ENCODE measurements around the gene TOR3A. TPM values are rescaled to one million over a fixed set of nuclear protein-coding genes. Genes with fewer than 3 reads are reported as not detected.

Gene TOR3A
- total RNA-seq, 1 experiment from 2014 or later = 27.0 TPM

DNA sequence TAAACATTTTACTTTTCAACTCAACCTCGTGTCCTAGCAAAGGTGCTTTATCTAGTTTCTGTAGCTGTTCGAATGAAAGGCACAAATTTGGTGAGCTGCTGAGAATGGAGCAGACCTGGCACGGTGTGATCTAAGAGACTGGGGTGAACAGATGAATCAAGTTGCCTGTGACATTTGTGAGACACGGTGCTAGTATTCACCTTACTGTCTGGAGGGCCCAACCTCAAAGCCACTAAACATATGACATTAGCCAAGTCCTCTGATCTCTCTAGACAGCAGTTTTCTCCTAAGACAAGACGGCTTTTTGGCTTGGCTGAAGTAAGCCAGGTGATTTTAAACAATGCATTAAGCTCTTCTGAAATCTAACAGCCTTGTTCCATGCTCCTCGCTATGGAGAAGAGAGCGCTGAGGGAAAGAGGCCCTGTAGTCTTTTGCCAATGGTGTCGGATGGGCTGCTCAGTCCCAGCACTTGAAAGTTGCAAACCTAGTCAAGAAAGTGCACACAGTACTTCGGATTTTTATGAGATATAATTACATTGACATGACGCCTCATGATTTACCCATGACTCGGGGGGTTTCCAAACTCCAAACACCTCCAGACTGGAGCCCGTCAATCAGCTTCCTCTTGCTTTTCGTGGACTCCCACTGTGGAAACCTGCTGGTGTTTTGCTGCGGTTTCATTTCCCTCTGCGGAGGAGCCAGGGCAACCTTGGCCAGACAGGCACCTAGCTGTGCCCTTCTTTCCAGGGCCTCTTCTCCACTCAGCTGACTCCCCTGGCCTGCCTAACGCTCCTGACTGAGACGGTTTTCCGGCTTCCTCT, 794 bp upstream of the TOR3A start:
- Histone ChIP-seq H3K9me2 (ENCODE audit: insufficient read depth) (no peaks in the 10 kb centered on the region), H3K27me3 (ENCODE audit: insufficient read depth, low read length) (no peaks in the 10 kb centered on the region), H3K9me3 (ENCODE audit: control insufficient read depth in 1 of 2, insufficient read depth in 1 of 2, low read depth in 1 of 2, low read length in 2 of 2) (no peaks in the 10 kb centered on the region), H3K4me1 (ENCODE audit: control insufficient read depth in 1 of 2, insufficient read depth in 2 of 2, low read length in 2 of 2) (peaks cover 0 to 23% of the 10 kb centered on the region in 2 experiments; a peak in 3 of 4 replicates), H3K79me2 (ENCODE audit: insufficient read depth, low read length) (peaks cover 28% of the 10 kb centered on the region), H3K4me2 (ENCODE audit: low read length) (peak overlapping the region; percentile 91), H2AFZ (ENCODE audit: low read depth, low read length, poor library complexity, severe bottlenecking) (no peak overlapping the region), H3K9ac (ENCODE audit: low read length) (peak overlapping the region; percentile 88), H4K20me1 (ENCODE audit: insufficient read depth) (no peaks in the 10 kb centered on the region), H3K36me3 (ENCODE audit: control insufficient read depth in 1 of 2, insufficient read depth in 2 of 2, low read length in 2 of 2) (peaks cover 0 to 4% of the 10 kb centered on the region in 2 experiments; a peak in 1 of 4 replicates), H3K27ac (ENCODE audit: low read depth, low read length) (peak overlapping the region; percentile 48), H3K4me3 (replicated peaks in 1 of 2; ENCODE audit: low read depth in 1 of 2, low read length in 2 of 2) (peak overlapping the region; percentile 73 to 82)
- TF ChIP-seq, protein P1, sequence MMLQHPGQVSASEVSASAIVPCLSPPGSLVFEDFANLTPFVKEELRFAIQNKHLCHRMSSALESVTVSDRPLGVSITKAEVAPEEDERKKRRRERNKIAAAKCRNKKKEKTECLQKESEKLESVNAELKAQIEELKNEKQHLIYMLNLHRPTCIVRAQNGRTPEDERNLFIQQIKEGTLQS (IDR thresholded peaks at IDR 0.05) = no peak
- intact Hi-C loops (cut with micrococcal nuclease) = no loop called here
- ATAC-seq (no peak), DNase-seq (ENCODE audit: low read depth, low spot score) (no peak)
- CTCF ChIA-PET = interaction anchor here (0.5 to 2.0 kb wide), 3 partner anchors 24 to 734 kb away, joined by 3 to 10 read pairs (median 4); no protein-coding TSS in a partner anchor
- RAD21 ChIA-PET (ENCODE audit: low non-redundant PET in 1 of 2, low total read pairs in 2 of 2, uncharacterized antibody in 2 of 2, unreplicated experiment in 2 of 2) = no interaction called here
- POLR2A ChIA-PET = interaction anchor here (0.5 kb wide), 1 partner anchor 213 kb away, joined by 4 read pairs; the partner anchor contains the start of gene SOAT1
- BruUV-seq (replicated peaks) = TSS peak; percentile 79

DNA sequence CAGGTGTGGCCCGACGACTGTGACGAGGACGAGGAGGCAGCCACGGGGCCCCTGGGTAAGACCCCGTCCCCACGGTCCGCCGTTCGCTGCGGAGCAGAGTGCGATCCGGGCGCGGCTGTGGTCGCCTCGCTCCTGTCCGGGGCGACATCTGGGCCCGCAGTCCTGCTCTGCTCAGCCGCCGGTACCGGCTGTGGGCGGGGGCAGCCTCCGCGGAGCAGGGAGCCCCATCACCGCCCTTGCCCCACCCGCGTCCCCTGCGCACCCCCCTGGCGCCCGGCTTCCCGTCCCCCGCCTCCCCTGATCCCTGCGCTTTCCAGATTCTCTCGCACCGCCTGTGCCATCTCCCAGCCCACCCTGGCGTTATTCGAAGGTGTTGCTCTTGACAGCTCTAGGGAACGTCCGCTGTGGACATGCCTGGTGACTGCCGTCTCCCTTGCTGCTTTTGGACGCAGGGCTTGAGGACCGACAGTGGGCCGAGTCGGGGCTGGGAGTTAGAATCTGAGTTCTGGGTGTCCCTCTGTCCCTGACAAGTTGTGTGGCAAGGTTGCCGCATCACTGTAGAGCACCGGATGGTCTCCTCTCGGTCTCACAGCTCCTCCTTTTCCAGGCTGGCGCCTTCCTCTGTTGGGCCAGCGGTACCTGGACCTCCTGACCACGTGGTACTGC, 596 bp downstream of the TOR3A start:
- Histone ChIP-seq H3K27ac (ENCODE audit: low read depth, low read length) (peak overlapping the region; percentile 74), H3K9me2 (ENCODE audit: insufficient read depth) (no peaks in the 10 kb centered on the region), H2AFZ (ENCODE audit: low read depth, low read length, poor library complexity, severe bottlenecking) (no peak overlapping the region), H4K20me1 (ENCODE audit: insufficient read depth) (no peaks in the 10 kb centered on the region), H3K36me3 (ENCODE audit: control insufficient read depth in 1 of 2, insufficient read depth in 2 of 2, low read length in 2 of 2) (peaks cover 0 to 12% of the 10 kb centered on the region in 2 experiments; a peak in 1 of 4 replicates), H3K79me2 (ENCODE audit: insufficient read depth, low read length) (peaks cover 28% of the 10 kb centered on the region), H3K27me3 (ENCODE audit: insufficient read depth, low read length) (no peaks in the 10 kb centered on the region), H3K9ac (ENCODE audit: low read length) (peak overlapping the region; percentile 88), H3K4me3 (replicated peaks in 1 of 2; ENCODE audit: low read depth in 1 of 2, low read length in 2 of 2) (peak overlapping the region; percentile 73 to 82), H3K4me2 (ENCODE audit: low read length) (peak overlapping the region; percentile 91), H3K4me1 (ENCODE audit: control insufficient read depth in 1 of 2, insufficient read depth in 2 of 2, low read length in 2 of 2) (peaks cover 0 to 23% of the 10 kb centered on the region in 2 experiments; a peak in 3 of 4 replicates), H3K9me3 (ENCODE audit: control insufficient read depth in 1 of 2, insufficient read depth in 1 of 2, low read depth in 1 of 2, low read length in 2 of 2) (no peaks in the 10 kb centered on the region)
- ChIA-PET RAD21 (ENCODE audit: low non-redundant PET in 1 of 2, low total read pairs in 2 of 2, uncharacterized antibody in 2 of 2, unreplicated experiment in 2 of 2) (interaction anchor here in 1 of 2 experiments (0.7 kb wide), 1 partner anchor 155 kb away, joined by 5 read pairs; no protein-coding TSS in a partner anchor), CTCF (interaction anchor here (1.3 to 2.0 kb wide), 2 partner anchors 270 to 732 kb away, joined by 3 to 10 read pairs; no protein-coding TSS in a partner anchor), POLR2A (no interaction called here)
- BruUV-seq (replicated peaks) = no TSS peak
- TF ChIP-seq, protein P2, sequence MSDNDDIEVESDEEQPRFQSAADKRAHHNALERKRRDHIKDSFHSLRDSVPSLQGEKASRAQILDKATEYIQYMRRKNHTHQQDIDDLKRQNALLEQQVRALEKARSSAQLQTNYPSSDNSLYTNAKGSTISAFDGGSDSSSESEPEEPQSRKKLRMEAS (IDR thresholded peaks at IDR 0.05) = peak; percentile 47; the same call in 1 of the 2 replicates
- TF ChIP-seq FOSL1 (IDR thresholded peaks at IDR 0.05; ENCODE audit: low read depth) (no peak), EZH2 (IDR thresholded peaks at IDR 0.05) (no peak), ZFX (IDR thresholded peaks at IDR 0.05) (peak; percentile 80; the same call in 1 of the 2 replicates), JUND (IDR thresholded peaks at IDR 0.05) (no peak), POLR2A (IDR thresholded peaks at IDR 0.05; ENCODE audit: borderline replicate concordance, extremely low read depth, insufficient read depth, insufficient read length) (no peak), TCF7L2 (IDR thresholded peaks at IDR 0.05; ENCODE audit: borderline replicate concordance, extremely low read depth, insufficient read depth, insufficient read length) (peak; percentile 9), POLR2AphosphoS5 (IDR thresholded peaks at IDR 0.05; ENCODE audit: low read depth, low read length) (no peak)
- intact Hi-C loops (cut with micrococcal nuclease) = no loop called here
- ATAC-seq (peak; percentile 33), DNase-seq (ENCODE audit: low read depth, low spot score) (no peak)

Measured in HCT116 (cell line).